HepG2 (cell line): ENCODE measurements around the gene CENATAC. TPM values are rescaled to one million over a fixed set of nuclear protein-coding genes. Genes with fewer than 3 reads are reported as not detected.
"Not testable (repeated sequence)": the region's sequence is repeated elsewhere in the genome, so short reads cannot be mapped to it uniquely, and the experiment has no call there.

Experiments used
- ATAC-seq: fragments of 200-7000 bp; cut with Tn5 transposase; 3 replicates; pipeline ENCODE4 v1.9.1; 2020; ENCODE audit warnings: mild to moderate bottlenecking, moderate library complexity
- BruUV-seq: library from RNA; stranded (reverse); fragments of 400-500 nt; replicated peaks from 2 replicates; lab custom pipeline; 2021; lab: Mats Ljungman, UMichigan
- CTCF ChIA-PET: fragments of 300-600 bp; formaldehyde crosslinking; extraction: SDS; loops from one replicate; lab custom pipeline; 2021; ENCODE audit warnings: low total read pairs, inconsistent platforms, low intra/inter-chr PET ratio; lab: Yijun Ruan, JAX
- POLR2A ChIA-PET: fragments of 350-600 bp; sonication (Branson Sonifier 250); formaldehyde crosslinking; loops from one replicate; lab custom pipeline; 2020; ENCODE audit warnings: antibody characterized with exemption, inconsistent platforms; lab: Yijun Ruan, JAX
- DNase-seq: peaks from one replicate; pipeline ENCODE4 v3.0.0-alpha.2; 2015; ENCODE audit warnings: low spot score
- FAIRE-seq: peaks from 3 replicates; lab custom pipeline; 2011; peaks lifted over from hg19 to GRCh38; lab: Jason Lieb, UNC
- H2AFZ ChIP-seq: one replicate; pipeline ENCODE4 v1.6.1; 2011; ENCODE audit warnings: low read length, inconsistent platforms
- H3K27ac ChIP-seq: fragments of 300-600 bp; 3 replicates; pipeline ENCODE4 v1.8.0; 2011; ENCODE audit warnings: mixed run types, mild to moderate bottlenecking, mixed read lengths, low read length, inconsistent platforms; ENCODE audit not compliant: insufficient read depth; ENCODE audit errors: extremely low read length
- H3K27me3 ChIP-seq, 2 experiments: fragments of 200-600 bp in 1 of 2; 2 replicates in 1 of 2; 3 replicates in 1 of 2; pipeline versions ENCODE4 v1.6.0 to v1.8.0; 2011; ENCODE audit warnings: low read length in 2 of 2, mild to moderate bottlenecking in 2 of 2, moderate library complexity in 2 of 2, inconsistent platforms in 1 of 2; ENCODE audit not compliant: insufficient read depth in 2 of 2, control insufficient read depth in 1 of 2
- H3K36me3 ChIP-seq, 2 experiments: fragments of 200-600 bp in 1 of 2; replicated peaks in 1 of 2; 2 replicates in 1 of 2; 3 replicates in 1 of 2; pipeline versions ENCODE4 v1.5.1 to v1.8.0; 2011; ENCODE audit warnings: low read length in 2 of 2, inconsistent platforms in 1 of 2; ENCODE audit not compliant: insufficient read depth in 2 of 2, control insufficient read depth in 1 of 2
- H3K4me1 ChIP-seq: 2 replicates; pipeline ENCODE4 v1.5.1; 2012; ENCODE audit warnings: low read length, inconsistent platforms; ENCODE audit not compliant: insufficient read depth
- H3K4me2 ChIP-seq: 2 replicates; pipeline ENCODE4 v1.6.0; 2011; ENCODE audit warnings: low read depth, low read length, inconsistent platforms
- H3K4me3 ChIP-seq, 3 experiments: fragments of 200-600 bp in 1 of 3; sonication (generic), shearing (Covaris generic) in 1 of 3; replicated peaks in 1 of 3; 2 replicates each; pipeline ENCODE4 v1.5.1; 2011 to 2016; ENCODE audit warnings: low read length in 3 of 3, inconsistent platforms in 2 of 3, low read depth in 2 of 3, mild to moderate bottlenecking in 2 of 3, control low read depth in 1 of 3, mixed read lengths in 1 of 3; ENCODE audit not compliant: insufficient read depth in 1 of 3
- H3K79me2 ChIP-seq: one replicate; pipeline ENCODE4 v1.6.1; 2011; ENCODE audit warnings: low read length, inconsistent platforms; ENCODE audit not compliant: insufficient read depth
- H3K9ac ChIP-seq: 2 replicates; pipeline ENCODE4 v1.6.0; 2011; ENCODE audit warnings: mild to moderate bottlenecking, low read depth, low read length, inconsistent platforms; ENCODE audit not compliant: insufficient read depth
- H3K9me3 ChIP-seq: 2 replicates; pipeline ENCODE4 v1.5.1; 2012; ENCODE audit warnings: mild to moderate bottlenecking, low read length
- H4K20me1 ChIP-seq: 2 replicates; pipeline ENCODE4 v1.6.0; 2011; ENCODE audit warnings: inconsistent platforms, mild to moderate bottlenecking, low read length, moderate library complexity; ENCODE audit not compliant: insufficient read depth
- NFIC ChIP-seq: IDR thresholded peaks from 2 replicates; pipeline ENCODE4 v1.6.1; 2012; ENCODE audit warnings: mild to moderate bottlenecking, low read length, inconsistent platforms
- TBX2 ChIP-seq: sonication (generic); formaldehyde crosslinking; IDR thresholded peaks from 2 replicates; pipeline ENCODE4 v1.5.0; 2020; ENCODE audit warnings: missing genetic modification reagents, mild to moderate bottlenecking, borderline replicate concordance
- ZNF652 ChIP-seq: IDR thresholded peaks from 2 replicates; pipeline ENCODE4 v1.6.1; 2016; ENCODE audit warnings: low read depth, borderline replicate concordance
- ZNF883 ChIP-seq: sonication (generic); formaldehyde crosslinking; IDR thresholded peaks from 2 replicates; pipeline ENCODE4 v1.5.1; 2020; ENCODE audit warnings: mild to moderate bottlenecking, missing genetic modification reagents; ENCODE audit errors: not compliant biosample characterization
- WGBS: methylation state at CpG from one replicate; pipeline ENCODE4 v1.1.6; 2017; ENCODE audit warnings: low lambda C conversion rate; 5-methylcytosine and 5-hydroxymethylcytosine counted together
- in situ Hi-C: cut with HindIII; loops from 2 replicates; pipeline ENCODE4 v1.10.0; 2017; ENCODE audit warnings: low pct_unique_long_range_greater_than_20kb; ENCODE audit not compliant: extremely low pct_ligation_motif_present
- intact Hi-C: fragments of 100-400 bp; cut with micrococcal nuclease; formaldehyde crosslinking; loops from one replicate; pipeline ENCODE4 v1.10.0; 2022; ENCODE audit not compliant: unreplicated experiment
- polyA plus RNA-seq, 8 experiments: library from polyadenylated mRNA; depleted of rRNA in 3 of 8; stranded (reverse) in 7 of 8; unstranded in 1 of 8; fragments of >200 nt; fragmentation: Illumina TruSeq in 4 of 8; extraction: Trizol in 4 of 8; gene quantifications; 2 replicates each; pipeline versions ENCODE4 v1.2.1 to v1.2.3, GENCODE V29; 2011 to 2016; ENCODE audit warnings: low read depth in 4 of 8, missing spikeins in 1 of 8, mixed read lengths in 1 of 8; ENCODE audit not compliant: insufficient read depth in 1 of 8
- total RNA-seq, 5 experiments: library from RNA; depleted of rRNA; stranded (reverse); fragments of >200 nt; fragmentation: Illumina TruSeq; extraction: Trizol; gene quantifications; 2 replicates each; pipeline ENCODE4 v1.2.3, GENCODE V29; 2016; ENCODE audit warnings: low read depth in 1 of 5
- TF ChIP-seq, protein P1 (sequence below): IDR thresholded peaks from 2 replicates; pipeline ENCODE4 v1.4.0; 2020; ENCODE audit warnings: mild to moderate bottlenecking, missing genetic modification reagents
- TF ChIP-seq, protein P2 (sequence below): sonication (generic); formaldehyde crosslinking; IDR thresholded peaks from 2 replicates; pipeline ENCODE4 v1.5.1; 2020; ENCODE audit warnings: missing genetic modification reagents, mild to moderate bottlenecking, borderline replicate concordance

Gene CENATAC
- total and polyA plus RNA-seq, 2 of the 13 experiments (the other 11 are each of a cell fraction or from before 2014, with no cell fraction given) = 21.7 to 25.0 TPM

DNA sequence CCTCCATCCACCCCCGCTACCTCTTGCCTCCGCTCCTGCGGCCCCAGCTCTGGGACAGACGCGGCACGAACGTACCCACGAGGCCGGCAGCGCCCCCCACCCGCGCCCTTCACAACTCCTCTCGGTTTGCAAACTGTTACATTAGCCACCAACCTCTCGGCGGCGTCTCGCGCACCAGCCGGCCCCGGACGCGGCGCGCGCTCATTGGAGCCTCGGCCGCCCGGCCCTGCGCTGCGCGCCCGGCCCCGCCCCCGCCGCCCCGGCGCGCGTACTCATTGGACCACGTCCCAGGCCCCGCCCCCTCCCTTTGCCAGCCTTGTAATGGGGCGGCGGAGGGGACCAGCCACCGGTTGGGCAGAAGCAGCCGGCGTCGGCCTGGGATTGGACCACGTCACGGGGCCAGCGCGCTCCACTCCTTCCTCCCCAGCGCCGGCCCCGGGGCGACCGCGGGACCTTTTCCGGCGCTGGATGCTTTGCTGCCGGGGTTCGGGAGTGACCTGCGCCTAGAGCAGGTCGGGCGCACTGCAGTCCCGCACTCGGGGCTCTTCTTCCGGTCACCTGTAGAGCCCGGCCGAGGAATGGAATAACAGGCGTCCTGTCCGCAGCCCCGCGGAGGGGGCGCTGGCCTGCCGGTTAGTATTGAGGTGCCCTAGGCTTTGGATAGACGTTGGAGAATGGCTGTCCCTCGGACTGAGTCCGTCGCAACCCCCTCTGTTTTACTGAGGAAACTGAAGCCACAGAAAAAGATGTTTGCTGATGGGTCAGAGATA is 59.2 kb downstream of the CENATAC start, which contains the start of gene HYOU1 (continued):
- TF ChIP-seq, protein P1, sequence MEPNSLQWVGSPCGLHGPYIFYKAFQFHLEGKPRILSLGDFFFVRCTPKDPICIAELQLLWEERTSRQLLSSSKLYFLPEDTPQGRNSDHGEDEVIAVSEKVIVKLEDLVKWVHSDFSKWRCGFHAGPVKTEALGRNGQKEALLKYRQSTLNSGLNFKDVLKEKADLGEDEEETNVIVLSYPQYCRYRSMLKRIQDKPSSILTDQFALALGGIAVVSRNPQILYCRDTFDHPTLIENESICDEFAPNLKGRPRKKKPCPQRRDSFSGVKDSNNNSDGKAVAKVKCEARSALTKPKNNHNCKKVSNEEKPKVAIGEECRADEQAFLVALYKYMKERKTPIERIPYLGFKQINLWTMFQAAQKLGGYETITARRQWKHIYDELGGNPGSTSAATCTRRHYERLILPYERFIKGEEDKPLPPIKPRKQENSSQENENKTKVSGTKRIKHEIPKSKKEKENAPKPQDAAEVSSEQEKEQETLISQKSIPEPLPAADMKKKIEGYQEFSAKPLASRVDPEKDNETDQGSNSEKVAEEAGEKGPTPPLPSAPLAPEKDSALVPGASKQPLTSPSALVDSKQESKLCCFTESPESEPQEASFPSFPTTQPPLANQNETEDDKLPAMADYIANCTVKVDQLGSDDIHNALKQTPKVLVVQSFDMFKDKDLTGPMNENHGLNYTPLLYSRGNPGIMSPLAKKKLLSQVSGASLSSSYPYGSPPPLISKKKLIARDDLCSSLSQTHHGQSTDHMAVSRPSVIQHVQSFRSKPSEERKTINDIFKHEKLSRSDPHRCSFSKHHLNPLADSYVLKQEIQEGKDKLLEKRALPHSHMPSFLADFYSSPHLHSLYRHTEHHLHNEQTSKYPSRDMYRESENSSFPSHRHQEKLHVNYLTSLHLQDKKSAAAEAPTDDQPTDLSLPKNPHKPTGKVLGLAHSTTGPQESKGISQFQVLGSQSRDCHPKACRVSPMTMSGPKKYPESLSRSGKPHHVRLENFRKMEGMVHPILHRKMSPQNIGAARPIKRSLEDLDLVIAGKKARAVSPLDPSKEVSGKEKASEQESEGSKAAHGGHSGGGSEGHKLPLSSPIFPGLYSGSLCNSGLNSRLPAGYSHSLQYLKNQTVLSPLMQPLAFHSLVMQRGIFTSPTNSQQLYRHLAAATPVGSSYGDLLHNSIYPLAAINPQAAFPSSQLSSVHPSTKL (CRISPR knock-in tag) = peak; percentile 31; the same call in 1 of the 2 replicates
- peak; percentile 13 for TF ChIP-seq ZNF883
- TF ChIP-seq ZNF652 (CRISPR knock-in tag) = peak; percentile 54; the same call in 1 of the 2 replicates
- TF ChIP-seq, protein P2, sequence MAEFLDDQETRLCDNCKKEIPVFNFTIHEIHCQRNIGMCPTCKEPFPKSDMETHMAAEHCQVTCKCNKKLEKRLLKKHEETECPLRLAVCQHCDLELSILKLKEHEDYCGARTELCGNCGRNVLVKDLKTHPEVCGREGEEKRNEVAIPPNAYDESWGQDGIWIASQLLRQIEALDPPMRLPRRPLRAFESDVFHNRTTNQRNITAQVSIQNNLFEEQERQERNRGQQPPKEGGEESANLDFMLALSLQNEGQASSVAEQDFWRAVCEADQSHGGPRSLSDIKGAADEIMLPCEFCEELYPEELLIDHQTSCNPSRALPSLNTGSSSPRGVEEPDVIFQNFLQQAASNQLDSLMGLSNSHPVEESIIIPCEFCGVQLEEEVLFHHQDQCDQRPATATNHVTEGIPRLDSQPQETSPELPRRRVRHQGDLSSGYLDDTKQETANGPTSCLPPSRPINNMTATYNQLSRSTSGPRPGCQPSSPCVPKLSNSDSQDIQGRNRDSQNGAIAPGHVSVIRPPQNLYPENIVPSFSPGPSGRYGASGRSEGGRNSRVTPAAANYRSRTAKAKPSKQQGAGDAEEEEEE (CRISPR knock-in tag) = no peak
- TF ChIP-seq TBX2 (CRISPR knock-in tag) = peak; percentile 43; the same call in 1 of the 2 replicates
- TF ChIP-seq NFIC = no peak
- TF ChIP-seq, all 625 proteins: peak for 170

DNA sequence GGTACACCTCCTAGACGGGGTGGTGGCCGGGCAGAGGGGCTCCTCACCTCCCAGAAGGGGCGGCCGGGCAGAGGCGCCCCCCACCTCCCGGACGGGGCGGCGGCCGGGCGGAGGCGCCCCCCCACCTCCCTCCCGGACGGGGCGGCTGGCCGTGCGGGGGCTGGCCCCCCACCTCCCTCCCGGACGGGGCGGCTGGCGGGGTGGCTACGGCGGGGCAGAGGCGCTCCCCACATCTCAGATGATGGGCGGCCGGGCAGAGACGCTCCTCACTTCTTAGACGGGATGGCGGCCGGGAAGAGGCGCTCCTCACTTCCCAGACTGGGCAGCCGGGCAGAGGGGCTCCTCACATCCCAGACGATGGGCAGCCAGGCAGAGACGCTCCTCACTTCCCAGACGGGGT is 61.2 kb downstream of the CENATAC start:
- peaks cover 23% of the 10 kb centered on the region for H3K4me1 ChIP-seq

More for the DNA sequence above, 61.2 kb downstream of the CENATAC start:
- 88% methylated on average over 4 of the region's 35 CpGs for WGBS
- POLR2A ChIA-PET, intact Hi-C loops, FAIRE-seq, H3K9ac ChIP-seq, H3K27ac ChIP-seq, H3K4me2 ChIP-seq, DNase-seq, H3K9me3 ChIP-seq, H3K27me3 ChIP-seq, ATAC-seq, H3K4me3 ChIP-seq, H4K20me1 ChIP-seq, CTCF ChIA-PET, in situ Hi-C loops, BruUV-seq, H2AFZ ChIP-seq: not testable (repeated sequence)
- Histone ChIP-seq H3K79me2 (peaks cover 22% of the 10 kb centered on the region), H3K36me3 (peaks cover 8 to 12% of the 10 kb centered on the region in 2 experiments)
